GM21381 (cell line): ENCODE measurements around the gene UBR2.
"Not testable (repeated sequence)": the region's sequence is repeated elsewhere in the genome, so short reads cannot be mapped to it uniquely, and the experiment has no call there.

Experiments
- ATAC-seq: cut with Tn5 transposase; IDR thresholded peaks from one replicate; pipeline ENCODE4 v1.9.1; 2021; ENCODE audit warnings: mild to moderate bottlenecking, moderate library complexity; ENCODE audit not compliant: unreplicated experiment

UBR2 gene

GRCh38 chr6:42724825-42725224 is 161.0 kb downstream of the UBR2 start:
- no peak for ATAC-seq

GRCh38 chr6:42726026-42726425 is 162.2 kb downstream of the UBR2 start:
- ATAC-seq: no peak

- ATAC-seq: peak; percentile 81
Observed at GRCh38 chr6:42726485-42727086, 162.8 kb downstream of the UBR2 start.

- ATAC-seq: no peak
Observed at GRCh38 chr6:42727087-42727611, 163.3 kb downstream of the UBR2 start.

DNA sequence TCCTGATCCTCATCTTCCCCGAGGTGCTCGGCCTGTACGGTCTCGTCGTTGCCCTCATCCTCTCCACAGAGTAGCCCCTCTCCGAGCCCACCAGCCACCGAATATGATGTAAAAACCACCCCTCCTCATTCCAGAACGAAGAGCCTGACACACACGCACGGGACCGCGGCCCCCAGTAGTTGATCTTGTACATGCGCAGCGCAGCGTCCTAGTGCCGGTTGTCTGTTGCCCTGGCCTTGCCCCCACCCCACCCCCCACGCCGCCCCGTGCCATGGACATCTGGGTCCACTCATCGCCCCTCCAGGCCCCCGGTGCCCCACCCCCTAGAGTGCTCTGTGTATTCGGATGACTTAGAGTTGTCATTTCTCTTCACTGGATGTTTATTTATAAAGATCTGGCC is 163.8 kb downstream of the UBR2 start:
- no peak for ATAC-seq

DNA sequence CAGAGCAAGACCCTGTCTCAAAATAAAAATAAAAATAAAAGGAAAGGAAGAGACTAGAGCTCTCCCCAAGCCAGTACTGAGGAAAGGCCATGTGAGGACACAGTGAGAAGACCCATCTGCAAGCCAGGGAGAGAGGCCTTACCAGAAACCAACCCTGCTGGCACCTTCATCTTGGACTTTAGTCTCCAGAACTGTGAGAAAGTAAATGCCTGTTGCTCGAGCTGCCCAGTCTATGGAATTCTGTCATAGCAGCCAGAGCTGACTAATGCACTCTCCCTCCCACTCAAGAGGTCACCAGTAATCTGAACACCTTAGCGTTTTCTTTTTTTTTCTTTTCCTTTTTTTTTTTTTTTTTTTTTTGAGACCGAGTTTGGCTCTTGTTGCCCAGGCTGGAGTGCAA is 165.9 kb downstream of the UBR2 start:
- ATAC-seq: no peak

DNA sequence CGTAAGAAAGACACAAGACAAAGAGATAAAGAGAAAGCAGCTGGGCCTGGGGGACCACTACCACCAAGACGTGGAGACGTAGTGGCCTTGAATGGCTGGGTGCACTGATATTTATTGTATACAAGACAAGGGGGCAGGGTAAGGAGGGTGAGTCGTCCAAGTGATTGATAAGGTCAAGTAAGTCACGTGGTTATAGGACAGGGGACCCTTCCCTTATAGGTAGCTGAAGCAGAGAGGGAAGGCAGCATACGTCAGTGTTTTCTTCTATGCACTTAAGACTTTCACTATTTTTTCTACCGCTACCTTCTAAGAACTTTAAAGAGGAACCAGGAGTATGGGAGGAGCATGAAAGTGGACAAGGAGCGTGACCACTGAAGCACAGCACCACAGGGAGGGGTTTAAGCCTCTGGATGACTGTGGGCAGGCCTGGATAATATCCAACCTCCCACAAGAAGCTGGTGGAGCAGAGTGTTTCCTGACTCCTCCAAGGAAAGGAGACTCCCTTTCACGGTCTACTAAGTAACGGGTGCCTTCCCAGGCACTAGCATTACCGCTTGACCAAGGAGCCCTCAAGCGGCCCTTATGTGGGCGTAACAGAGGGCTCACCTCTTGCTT is 170.1 kb downstream of the UBR2 start:
- ATAC-seq: not testable (repeated sequence)

DNA sequence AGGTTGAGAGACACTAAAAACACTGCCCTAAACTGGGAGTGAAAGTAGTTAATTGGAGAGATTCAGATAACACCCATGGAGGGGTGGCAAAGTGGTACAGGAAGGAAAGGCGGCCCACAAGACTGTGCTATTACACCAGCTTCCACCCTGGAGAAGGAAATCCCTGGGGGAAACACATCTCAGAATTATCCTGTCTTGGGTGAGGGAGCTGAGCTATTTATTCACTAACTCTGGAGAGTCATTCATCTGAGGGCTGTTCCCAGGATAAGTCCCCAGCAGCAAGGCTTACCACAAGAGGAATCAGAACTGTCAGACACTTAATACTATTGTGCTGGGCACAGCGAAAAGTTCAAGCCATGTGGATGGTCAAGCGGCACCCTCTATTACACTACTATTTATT is 172.1 kb downstream of the UBR2 start:
- no peak for ATAC-seq

- no peak for ATAC-seq
Observed at GRCh38 chr6:42740725-42741124, 176.9 kb downstream of the UBR2 start.

DNA sequence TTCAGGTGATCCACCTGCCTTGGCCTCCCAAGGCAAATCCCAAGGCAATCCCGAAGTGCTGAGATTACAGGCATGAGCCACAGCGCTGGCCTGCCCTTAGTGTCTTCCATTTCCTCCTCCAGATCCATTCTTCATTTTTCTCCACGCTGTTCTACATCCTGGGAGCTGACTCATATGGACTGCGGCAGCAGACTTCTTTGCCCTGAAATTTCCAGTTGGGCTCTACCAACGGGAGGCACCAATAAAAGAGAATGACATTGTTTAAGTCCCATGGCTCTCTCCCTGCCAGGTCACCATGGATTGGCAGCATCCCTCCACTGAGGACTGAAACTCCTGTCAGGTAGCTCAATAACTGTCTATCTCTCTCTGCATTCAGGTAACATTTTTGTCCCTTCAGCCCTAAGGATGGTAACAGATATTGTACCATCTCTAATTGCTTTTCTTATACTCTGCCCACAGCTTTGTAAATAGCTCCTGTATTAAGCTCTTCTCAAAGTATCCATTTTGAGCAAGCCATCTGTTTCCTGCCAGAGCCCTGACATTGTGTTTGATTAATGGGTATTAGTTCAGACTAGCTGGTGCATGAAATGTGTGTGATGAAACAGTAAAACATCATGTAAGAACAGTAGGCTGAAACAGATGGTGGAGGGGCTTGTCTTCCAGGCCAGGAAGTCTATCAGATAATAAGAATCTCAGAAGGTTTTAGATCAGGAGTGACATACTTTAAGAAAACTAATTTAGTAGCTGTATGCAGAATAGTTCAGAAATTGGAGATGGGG is 178.5 kb downstream of the UBR2 start:
- ATAC-seq: no peak
